Psoas muscle (tissue), 8 donors: ENCODE data around the gene ZNF439. TPM values are rescaled to one million over a fixed set of nuclear protein-coding genes. Genes with fewer than 3 reads are reported as not detected.
"Not testable (repeated sequence)": the region's sequence is repeated elsewhere in the genome, so short reads cannot be mapped to it uniquely, and the experiment has no call there.

Experiments used
- ATAC-seq, 4 donors: fragments of 200-7000 bp; cut with Tn5 transposase; one replicate each; pipeline ENCODE4 v1.9.1; 2020; ENCODE audit warnings: moderate library complexity in 3 of 4, mild to moderate bottlenecking in 2 of 4
- DNase-seq, 2 donors: peaks; one replicate each; pipeline ENCODE4 v3.0.0-alpha.2; 2020
- H3K27ac ChIP-seq: fragments of 200-600 bp; one replicate; pipeline ENCODE4 v1.8.0; 2022
- H3K27me3 ChIP-seq, 3 donors: fragments of 200-600 bp in 1 of 3; one replicate each; pipeline versions ENCODE4 v1.6.1 to v1.8.0; 2013 to 2022; ENCODE audit warnings: low read length in 2 of 3, mild to moderate bottlenecking in 2 of 3, moderate library complexity in 1 of 3; ENCODE audit not compliant: insufficient read depth in 3 of 3
- H3K36me3 ChIP-seq, 2 donors: fragments of 200-600 bp in 1 of 2; one replicate each; pipeline versions ENCODE4 v1.6.1 to v1.8.0; 2013 to 2022; ENCODE audit warnings: low read depth in 1 of 2, mild to moderate bottlenecking in 1 of 2, moderate library complexity in 1 of 2; ENCODE audit not compliant: insufficient read depth in 1 of 2
- H3K4me1 ChIP-seq: fragments of 200-600 bp; one replicate; pipeline ENCODE4 v1.8.0; 2022
- H3K4me3 ChIP-seq: fragments of 200-600 bp; one replicate; pipeline ENCODE4 v1.8.0; 2022; ENCODE audit warnings: mild to moderate bottlenecking
- H3K9me3 ChIP-seq: fragments of 200-600 bp; one replicate; pipeline ENCODE4 v1.8.0; 2022
- WGBS, 3 donors: extraction: QIAGEN DNeasy Blood & Tissue Kit; methylation state at CpG; one replicate each; pipeline versions ENCODE4 v1.1.6 to v1.1.7; 2013; 5-methylcytosine and 5-hydroxymethylcytosine counted together
- intact Hi-C, 2 donors: fragments of 100-400 bp; cut with DNase I; formaldehyde crosslinking; loops; one replicate each; pipeline versions ENCODE4 v1.11.0 to v1.14.2; 2022
- polyA plus RNA-seq, 3 donors: library from polyadenylated mRNA; stranded (reverse); fragments of 200-250 nt; gene quantifications; one replicate each; pipeline ENCODE4 v1.2.3, GENCODE V29; 2013
- total RNA-seq, 4 donors: library from RNA; stranded (reverse); fragmentation: NEBNext Ultra II Directional in 2 of 4; extraction: Animal tissue kit (Norgen Biotek cat#: 25700) in 2 of 4; gene quantifications; one replicate each; pipeline versions ENCODE4 v1.2.1 to v1.2.4, GENCODE V29; 2021 to 2023
- TF ChIP-seq, protein P1 (sequence below): fragments of 200-600 bp; IDR thresholded peaks from one replicate; pipeline ENCODE4 v1.8.0; 2022; ENCODE audit warnings: antibody characterized with exemption
- donor health status: healthy with polysubstance abuse.
- donor health status: DM: no; HTN: no; CAD: no; lungs with moderate emphysema.
- donor health status: Bipolar disorder and iron deficiency.
- donor health status: healthy.
- donor health status: DM: yes; HTN: yes; CAD: no.
- donor health status: DM: no; HTN: no; CAD: no.
- donor health status: DM: no; HTN: no; CAD: no.
- donor health status: DM: yes; HTN: yes; CAD: no.

Gene ZNF439
- total and polyA plus RNA-seq, 7 donors, result 0.17 to 2.4 (median 0.36) TPM

DNA sequence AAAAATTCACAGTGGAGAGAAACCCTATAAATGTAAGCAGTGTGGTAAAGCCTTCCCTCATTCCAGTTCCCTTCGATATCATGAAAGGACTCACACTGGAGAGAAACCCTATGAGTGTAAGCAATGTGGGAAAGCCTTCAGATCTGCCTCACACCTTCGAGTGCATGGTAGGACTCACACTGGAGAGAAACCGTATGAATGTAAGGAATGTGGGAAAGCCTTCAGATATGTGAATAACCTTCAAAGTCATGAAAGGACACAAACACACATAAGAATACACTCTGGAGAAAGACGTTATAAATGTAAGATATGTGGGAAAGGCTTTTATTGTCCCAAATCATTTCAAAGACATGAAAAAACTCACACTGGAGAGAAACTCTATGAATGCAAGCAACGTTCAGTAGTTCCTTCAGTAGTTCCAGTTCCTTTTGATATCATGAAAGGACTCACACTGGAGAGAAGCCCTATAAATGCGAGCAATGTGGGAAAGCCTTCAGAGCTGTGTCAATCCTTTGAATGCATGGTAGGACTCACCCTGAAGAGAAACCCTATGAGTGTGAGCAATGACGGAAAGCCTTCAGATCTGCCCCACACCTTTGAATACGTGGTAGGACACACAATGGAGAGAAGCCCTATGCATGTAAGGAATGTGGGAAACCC lies 16.1 kb upstream of the ZNF439 start:
- Histone ChIP-seq H3K27me3 (no peaks in the 10 kb centered on the region), H3K4me1 (no peaks in the 10 kb centered on the region), H3K4me3 (no peak overlapping the region), H3K27ac (no peak overlapping the region), H3K9me3 (peaks cover 43% of the 10 kb centered on the region), H3K36me3 (peaks cover 24 to 48% of the 10 kb centered on the region in 2 donors)
- TF ChIP-seq, protein P1, sequence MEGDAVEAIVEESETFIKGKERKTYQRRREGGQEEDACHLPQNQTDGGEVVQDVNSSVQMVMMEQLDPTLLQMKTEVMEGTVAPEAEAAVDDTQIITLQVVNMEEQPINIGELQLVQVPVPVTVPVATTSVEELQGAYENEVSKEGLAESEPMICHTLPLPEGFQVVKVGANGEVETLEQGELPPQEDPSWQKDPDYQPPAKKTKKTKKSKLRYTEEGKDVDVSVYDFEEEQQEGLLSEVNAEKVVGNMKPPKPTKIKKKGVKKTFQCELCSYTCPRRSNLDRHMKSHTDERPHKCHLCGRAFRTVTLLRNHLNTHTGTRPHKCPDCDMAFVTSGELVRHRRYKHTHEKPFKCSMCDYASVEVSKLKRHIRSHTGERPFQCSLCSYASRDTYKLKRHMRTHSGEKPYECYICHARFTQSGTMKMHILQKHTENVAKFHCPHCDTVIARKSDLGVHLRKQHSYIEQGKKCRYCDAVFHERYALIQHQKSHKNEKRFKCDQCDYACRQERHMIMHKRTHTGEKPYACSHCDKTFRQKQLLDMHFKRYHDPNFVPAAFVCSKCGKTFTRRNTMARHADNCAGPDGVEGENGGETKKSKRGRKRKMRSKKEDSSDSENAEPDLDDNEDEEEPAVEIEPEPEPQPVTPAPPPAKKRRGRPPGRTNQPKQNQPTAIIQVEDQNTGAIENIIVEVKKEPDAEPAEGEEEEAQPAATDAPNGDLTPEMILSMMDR, result no peak
- 96 to 98% (median 98%) methylated on average over 8 of the region's 8 CpGs for WGBS, 3 donors
- intact Hi-C loops, result no loop called here
- DNase-seq (no peak), ATAC-seq (no peak)

DNA sequence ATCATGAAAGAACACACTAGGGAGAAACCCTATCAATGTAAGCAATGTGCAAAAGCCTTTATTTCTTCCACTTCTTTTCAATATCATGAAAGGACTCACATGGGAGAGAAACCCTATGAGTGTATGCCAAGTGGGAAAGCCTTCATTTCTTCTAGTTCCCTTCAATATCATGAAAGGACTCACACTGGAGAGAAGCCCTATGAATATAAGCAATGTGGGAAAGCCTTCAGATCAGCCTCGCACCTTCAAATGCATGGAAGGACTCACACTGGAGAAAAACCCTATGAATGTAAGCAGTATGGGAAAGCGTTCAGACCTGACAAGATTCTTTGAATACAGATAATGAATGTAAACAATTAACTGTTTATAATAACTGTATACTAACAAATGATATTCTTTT lies 15.0 kb upstream of the ZNF439 start:
- ATAC-seq (no peak), DNase-seq (no peak)
- WGBS, 3 donors, result 97 to 100% (median 99%) methylated on average over 2 of the region's 2 CpGs
- TF ChIP-seq, protein P1, result no peak
- no peak overlapping the region for H3K27ac ChIP-seq
- intact Hi-C loops, result no loop called here
- H3K4me3 ChIP-seq, result no peak overlapping the region
- no peaks in the 10 kb centered on the region for H3K4me1 ChIP-seq
- no peaks in the 10 kb centered on the region for H3K27me3 ChIP-seq
- H3K36me3 ChIP-seq, result peaks cover 24 to 45% of the 10 kb centered on the region in 2 donors
- H3K9me3 ChIP-seq, result peaks cover 43% of the 10 kb centered on the region

DNA sequence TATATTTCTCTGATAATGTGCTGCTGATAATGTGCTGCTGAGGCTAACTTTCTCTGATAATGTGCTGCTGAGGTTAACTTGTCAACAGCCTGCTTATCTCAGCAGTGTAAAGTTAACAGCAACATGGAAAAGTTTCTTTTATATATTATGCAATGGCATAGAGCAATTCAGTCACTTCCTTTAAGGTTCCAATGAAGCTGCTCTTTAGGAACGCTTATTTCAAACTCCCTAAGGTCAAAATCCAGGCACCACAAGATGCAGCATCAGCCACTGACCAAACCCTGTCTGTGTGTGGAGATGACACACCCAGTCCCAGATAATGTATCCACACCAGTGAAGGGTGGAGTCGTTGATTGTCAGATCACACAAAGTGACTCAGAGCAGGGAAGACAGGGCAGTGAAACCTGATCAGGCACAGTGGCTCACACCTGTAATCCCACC lies 12.9 kb upstream of the ZNF439 start:
- 79 to 88% (median 83%) methylated on average over 2 of the region's 2 CpGs for WGBS, 3 donors

DNA sequence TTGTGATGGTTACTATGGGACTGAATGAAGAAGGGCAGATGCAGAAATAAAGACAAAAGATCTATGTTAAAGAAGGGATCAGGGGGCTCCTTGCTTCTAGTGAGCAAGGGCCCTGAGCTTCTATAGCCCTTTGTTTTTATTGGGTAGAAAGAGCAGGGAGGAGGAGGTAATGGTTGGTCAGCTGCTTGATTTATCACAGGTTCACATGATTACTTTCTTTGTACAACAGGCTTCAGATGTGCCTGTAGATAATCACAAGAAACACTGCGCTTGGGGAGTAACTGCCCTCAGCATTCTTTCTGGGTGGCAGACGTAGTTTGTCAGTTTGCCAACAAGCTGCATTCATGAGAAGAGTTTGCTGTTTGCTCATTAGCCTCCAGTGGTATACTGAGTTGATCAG lies 4.8 kb upstream of the ZNF439 start:
- Histone ChIP-seq H3K27ac (no peak overlapping the region), H3K36me3 (no peaks in the 10 kb centered on the region), H3K27me3 (peaks cover 0 to 17% (median 0%) of the 10 kb centered on the region in 3 donors), H3K4me3 (no peak overlapping the region), H3K9me3 (no peaks in the 10 kb centered on the region), H3K4me1 (no peaks in the 10 kb centered on the region)
- intact Hi-C loops, result no loop called here
- 44 to 49% (median 45%) methylated on average over 2 of the region's 2 CpGs for WGBS, 3 donors
- ATAC-seq, result no peak
- TF ChIP-seq, protein P1, result no peak
- no peak for DNase-seq

More for the DNA sequence above, 12.9 kb upstream of the ZNF439 start:
- peaks cover 24 to 30% of the 10 kb centered on the region in 2 donors for H3K36me3 ChIP-seq
- ATAC-seq, H3K27ac ChIP-seq, H3K4me1 ChIP-seq, DNase-seq, H3K27me3 ChIP-seq, H3K4me3 ChIP-seq, intact Hi-C loops: not testable (repeated sequence)
- peaks cover 43% of the 10 kb centered on the region for H3K9me3 ChIP-seq

DNA sequence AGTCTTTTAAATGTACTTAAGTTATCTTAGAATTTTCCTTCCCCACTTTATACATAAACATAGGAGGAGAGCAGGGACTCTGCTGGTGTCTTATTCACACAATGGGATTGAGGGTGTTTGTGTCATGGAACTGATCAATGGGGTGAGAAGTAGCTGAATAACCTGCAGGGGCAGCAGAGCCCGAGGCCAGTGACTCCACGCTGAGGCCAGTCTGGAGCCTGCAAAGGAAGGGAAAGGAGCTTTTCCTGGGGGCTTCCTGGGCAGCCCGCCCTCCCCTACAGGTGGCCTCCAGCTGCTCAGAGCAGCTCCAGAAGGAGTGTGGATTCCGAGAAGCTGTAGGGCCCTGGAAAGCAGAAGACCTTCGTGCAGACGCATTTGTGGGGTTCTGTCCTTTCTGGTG lies 911 bp upstream of the ZNF439 start:
- WGBS, 3 donors, result 44 to 48% (median 45%) methylated on average over 6 of the region's 6 CpGs
- intact Hi-C loops, H3K9me3 ChIP-seq, H3K27ac ChIP-seq, H3K36me3 ChIP-seq, H3K4me3 ChIP-seq, ATAC-seq, H3K4me1 ChIP-seq, DNase-seq: not testable (repeated sequence)
- H3K27me3 ChIP-seq, result peaks cover 0 to 30% (median 0%) of the 10 kb centered on the region in 3 donors
